Kidney epithelial cell (primary cell): ENCODE data around the gene RABGGTB. TPM values are rescaled to one million over a fixed set of nuclear protein-coding genes. Genes with fewer than 3 reads are reported as not detected.
"Not testable (repeated sequence)": the region's sequence is repeated elsewhere in the genome, so short reads cannot be mapped to it uniquely, and the experiment has no call there.

ENCODE experiments used
- DNase-seq: peaks from one replicate; pipeline ENCODE4 v3.0.0-alpha.2; 2010; ENCODE audit warnings: low read depth
- H3K27me3 ChIP-seq: 2 replicates; pipeline ENCODE4 v1.6.0; 2011; ENCODE audit warnings: low read length; ENCODE audit not compliant: control insufficient read depth, insufficient read depth
- H3K36me3 ChIP-seq: 2 replicates; pipeline ENCODE4 v1.5.1; 2011; ENCODE audit warnings: low read length; ENCODE audit not compliant: control insufficient read depth, insufficient read depth
- H3K4me3 ChIP-seq: 2 replicates; pipeline ENCODE4 v1.5.1; 2011; ENCODE audit warnings: low read depth, mild to moderate bottlenecking, control low read depth, low read length
- CTCF ChIP-seq: IDR thresholded peaks from 2 replicates; pipeline ENCODE4 v1.5.1; 2011; ENCODE audit warnings: mild to moderate bottlenecking, moderate library complexity, low read length, control low read depth, inconsistent platforms; ENCODE audit not compliant: insufficient read depth, poor library complexity, severe bottlenecking
- total RNA-seq: library from RNA; depleted of rRNA; stranded (reverse); fragments of >200 nt; gene quantifications from 2 replicates; pipeline ENCODE4 v1.2.3, GENCODE V29; 2015

Gene RABGGTB
- total RNA-seq: 75.3 and 77.1 TPM in 2 replicates

GRCh38 chr1:75785983-75786853, at the start of gene RABGGTB:
RABGGTB (plus strand) TSS chr1:75786256; CDS start chr1:75786272, 16 bp downstream.
- DNase-seq: peak; percentile 80
- Histone ChIP-seq H3K36me3 (no peaks in the 10 kb centered on the region), H3K27me3 (no peaks in the 10 kb centered on the region), H3K4me3 (peak within 1 kb of the TSS; percentile 68)
- TF ChIP-seq CTCF: no peak

- no peaks in the 10 kb centered on the region for H3K36me3 ChIP-seq
- no peak for TF ChIP-seq CTCF
- no peak for DNase-seq
- no peak overlapping the region for H3K4me3 ChIP-seq
- no peaks in the 10 kb centered on the region for H3K27me3 ChIP-seq
These were observed 43.9 kb upstream of the RABGGTB start for GRCh38 chr1:75742047-75742625.

- no peak for TF ChIP-seq CTCF
- Histone ChIP-seq H3K36me3 (no peaks in the 10 kb centered on the region), H3K4me3 (no peak overlapping the region), H3K27me3 (no peaks in the 10 kb centered on the region)
- no peak for DNase-seq
These were observed 40.8 kb upstream of the RABGGTB start for GRCh38 chr1:75745276-75745675.

- not testable (repeated sequence) for H3K4me3 ChIP-seq, DNase-seq, H3K27me3 ChIP-seq, H3K36me3 ChIP-seq
These were observed 28.8 kb upstream of the RABGGTB start for GRCh38 chr1:75757210-75757609.

- H3K27me3 ChIP-seq, H3K4me3 ChIP-seq, DNase-seq, H3K36me3 ChIP-seq: not testable (repeated sequence)
These were observed 27.5 kb upstream of the RABGGTB start for GRCh38 chr1:75758543-75758942.

GRCh38 chr1:75764057-75764655, 21.9 kb upstream of the RABGGTB start:
- Histone ChIP-seq H3K36me3 (no peaks in the 10 kb centered on the region), H3K27me3 (no peaks in the 10 kb centered on the region), H3K4me3 (no peak overlapping the region)
- no peak for DNase-seq
- TF ChIP-seq CTCF: no peak
